NCI-H510A (cell line): ENCODE data around the gene OVCA2.
A peak's percentile ranks its signal among the peaks of the same experiment; 100 is the strongest.

Source experiments
- DNase-seq: peaks from one replicate; lab custom pipeline; 2025; lab: John Stamatoyannopoulos, UW

OVCA2 gene

DNA sequence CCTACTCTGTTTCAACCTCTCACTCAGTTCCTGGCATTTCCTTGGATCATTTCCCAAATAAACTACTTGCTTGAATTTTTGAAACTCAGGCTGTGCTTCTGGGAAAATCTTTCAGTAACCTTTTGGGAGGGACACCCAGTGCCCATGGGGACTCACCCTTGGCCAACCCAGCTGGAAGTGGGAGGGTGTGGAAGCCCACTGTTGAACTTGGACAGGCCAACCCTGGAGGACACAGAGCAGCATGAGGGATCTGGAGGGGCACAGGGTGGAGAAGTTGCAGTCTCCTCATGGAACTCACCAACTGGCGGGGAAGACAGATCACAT, 27.9 kb upstream of the OVCA2 start:
- DNase-seq: no peak

DNA sequence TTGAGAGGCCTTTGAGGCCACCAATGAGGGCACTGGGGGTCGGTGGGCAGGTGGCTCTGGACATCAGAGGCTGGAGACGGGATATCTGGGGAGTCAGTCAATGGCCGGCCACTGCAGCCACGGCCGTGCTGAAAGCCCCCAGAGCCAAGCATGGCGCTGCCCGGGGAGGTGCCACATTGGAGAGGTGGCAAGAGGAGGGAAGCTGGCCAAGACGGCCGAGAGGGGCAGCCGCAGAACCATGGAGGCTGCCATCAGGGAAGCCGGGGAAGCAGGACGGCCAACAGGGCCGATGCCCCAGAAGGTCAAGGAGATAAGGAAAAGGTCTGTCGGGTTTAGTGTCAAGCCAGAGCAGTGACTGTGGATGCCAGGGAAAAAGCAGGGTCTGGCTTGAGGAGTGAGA, 26.5 kb upstream of the OVCA2 start:
- DNase-seq: no peak

GRCh38 chr17:2016494-2016893, 25.3 kb upstream of the OVCA2 start:
- no peak for DNase-seq

GRCh38 chr17:2017274-2017941, 24.4 kb upstream of the OVCA2 start:
- no peak for DNase-seq

DNA sequence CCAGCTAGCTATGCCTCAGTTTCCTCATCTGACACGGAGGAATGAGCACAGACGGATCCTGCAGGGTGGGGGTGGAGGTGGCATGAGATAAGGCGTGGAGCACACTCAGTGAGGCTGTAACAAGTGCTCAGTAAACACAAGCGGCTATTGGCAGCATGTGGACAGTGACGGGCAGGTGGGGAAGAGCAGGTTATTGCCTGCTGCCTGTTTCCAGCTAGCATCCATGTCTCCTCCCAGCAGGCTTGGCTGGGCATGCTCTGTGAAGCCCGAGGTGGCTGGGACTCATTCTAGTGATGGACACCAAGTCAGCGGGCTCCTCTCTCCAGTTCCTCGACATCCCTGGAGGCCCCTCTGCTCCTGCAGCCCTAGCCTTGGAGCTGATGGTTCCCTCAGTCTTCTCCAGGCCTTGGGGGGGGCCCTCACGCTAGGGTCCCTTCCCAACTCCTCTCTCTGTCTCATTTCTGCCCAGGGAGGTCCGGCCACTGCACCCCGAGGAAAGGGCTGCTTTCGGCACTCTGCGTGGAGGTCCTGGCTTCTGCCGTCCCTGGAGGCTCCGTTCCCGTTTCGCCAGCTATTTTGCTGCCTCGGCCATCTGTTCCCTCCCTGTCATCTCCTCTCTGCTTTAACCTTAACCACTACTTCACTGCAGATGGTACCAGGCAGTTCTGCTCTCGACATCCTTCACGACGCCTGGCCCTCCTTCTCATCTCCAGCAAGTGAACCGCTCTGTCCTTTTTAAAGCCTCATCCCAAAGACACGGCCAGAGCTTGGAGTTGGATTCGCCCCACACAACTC, 22.9 kb upstream of the OVCA2 start:
- peak; percentile 67 for DNase-seq

DNA sequence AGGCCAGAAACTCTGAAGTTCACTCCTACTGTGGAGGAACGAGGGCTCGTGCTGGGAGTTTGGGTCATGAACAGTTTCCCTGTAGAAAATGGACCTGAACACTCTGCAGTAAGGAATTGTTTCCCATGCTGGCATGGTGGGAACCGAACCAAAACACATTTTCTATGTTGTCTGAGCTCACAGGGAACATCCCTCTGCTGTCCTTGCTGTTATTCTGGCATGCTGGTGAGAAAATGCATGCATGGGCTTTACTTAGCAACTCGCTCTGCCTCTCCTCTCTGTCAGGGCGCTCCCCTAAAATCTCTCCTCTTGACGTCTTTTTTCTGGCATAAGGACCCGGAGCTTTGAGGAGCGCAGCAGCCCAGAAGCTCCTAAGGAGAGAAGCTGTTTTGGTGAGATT, 22.1 kb upstream of the OVCA2 start:
- DNase-seq: no peak

- DNase-seq: no peak
These were observed 21.1 kb upstream of the OVCA2 start for GRCh38 chr17:2020721-2021120.

GRCh38 chr17:2022647-2023240, 19.1 kb upstream of the OVCA2 start:
- DNase-seq: no peak

- no peak for DNase-seq
These were observed 18.6 kb upstream of the OVCA2 start for GRCh38 chr17:2023256-2023655.

- no peak for DNase-seq
These were observed 17.9 kb upstream of the OVCA2 start for GRCh38 chr17:2023692-2024571.

GRCh38 chr17:2024572-2025219, 17.1 kb upstream of the OVCA2 start:
- no peak for DNase-seq

DNA sequence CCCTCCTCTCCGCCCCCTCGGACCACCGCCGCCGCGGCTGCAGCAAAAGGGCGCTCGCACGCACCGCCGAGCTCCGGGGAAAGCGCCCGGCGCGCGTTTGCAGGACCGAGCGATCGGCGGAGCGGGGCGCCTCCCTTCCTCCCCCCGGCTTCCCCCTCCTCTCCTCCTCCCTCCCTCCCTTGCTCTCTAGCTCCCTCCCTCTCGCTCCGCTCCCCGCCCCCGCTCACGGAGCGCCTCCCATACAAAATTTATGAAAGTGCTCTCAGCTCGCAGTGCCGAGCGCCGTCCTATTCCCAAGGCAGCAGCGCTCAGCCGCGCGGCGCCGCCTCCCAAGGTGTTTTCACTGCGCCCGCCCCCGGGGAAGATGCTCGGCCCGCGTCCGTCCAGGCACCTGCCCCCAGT, 16.6 kb upstream of the OVCA2 start, which contains the start of gene RTN4RL1:
Gene RTN4RL1, minus strand, starts transcription at position 115 of the 402 bp plus-strand sequence. CDS start 469 bp downstream, outside the sequence.
- DNase-seq: peak; percentile 46

GRCh38 chr17:2025622-2026309, 16.1 kb upstream of the OVCA2 start:
- no peak for DNase-seq

DNA sequence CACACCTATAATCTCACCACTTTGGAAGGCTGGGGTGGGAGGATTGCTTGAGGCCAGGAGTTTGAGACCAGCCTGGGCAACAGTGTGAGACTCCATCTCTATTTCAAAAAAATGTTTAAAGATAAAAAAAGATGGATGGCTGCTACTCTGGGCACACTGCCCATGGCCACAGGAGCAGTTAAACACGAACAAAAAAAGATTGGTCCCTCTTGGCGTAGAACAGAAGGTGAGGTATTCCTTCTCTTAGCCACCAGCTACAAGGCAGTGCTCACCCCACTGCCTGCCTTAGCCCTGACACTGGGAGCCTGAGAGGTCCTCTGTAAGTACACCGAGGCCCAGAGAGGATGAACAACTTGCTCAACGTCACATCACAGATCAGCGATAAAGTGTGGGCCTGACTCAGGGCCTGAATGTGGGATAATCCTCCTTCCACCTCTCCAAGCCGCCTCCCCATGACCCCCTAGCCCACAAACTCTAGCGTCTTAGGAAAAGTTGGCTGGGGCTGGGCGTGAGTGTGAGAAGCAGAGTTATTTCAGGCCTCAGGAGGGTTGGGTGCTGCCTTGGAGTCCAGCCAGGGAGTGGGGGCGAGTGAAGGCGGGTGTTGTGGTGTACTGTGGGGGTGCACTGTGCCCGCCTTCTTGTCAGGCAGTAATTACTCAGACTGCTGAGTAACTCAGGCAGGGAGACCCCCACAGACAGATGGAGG, 14.1 kb upstream of the OVCA2 start:
- DNase-seq: no peak

GRCh38 chr17:2028234-2028614, 13.6 kb upstream of the OVCA2 start:
- no peak for DNase-seq

DNA sequence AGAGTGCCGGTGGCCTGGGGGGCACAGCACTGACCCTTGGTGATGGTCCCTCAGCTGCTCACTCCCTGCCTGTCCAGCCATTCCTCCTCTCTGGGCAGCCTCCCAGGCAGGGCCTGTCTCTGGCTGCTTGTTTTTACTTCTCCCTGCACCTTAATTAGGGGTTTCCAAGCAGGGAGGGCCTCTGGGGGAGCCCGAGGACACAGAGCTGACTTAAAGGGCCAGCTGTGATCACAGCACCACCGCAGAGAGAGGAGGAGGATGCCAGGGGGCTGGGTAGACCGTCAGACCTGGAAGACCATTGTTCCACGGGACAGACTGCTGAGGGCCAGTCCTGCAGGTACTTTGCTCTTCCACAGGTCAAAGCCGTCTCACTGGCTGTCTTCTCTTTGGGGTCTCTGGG, 13.1 kb upstream of the OVCA2 start:
- DNase-seq: no peak

- DNase-seq: peak; percentile 51
These were observed 11.7 kb upstream of the OVCA2 start, which contains the start of gene DPH1 for GRCh38 chr17:2029911-2030778. Gene DPH1 (plus strand): TSS chr17:2030153. CDS start chr17:2030170, 17 bp downstream.

DNA sequence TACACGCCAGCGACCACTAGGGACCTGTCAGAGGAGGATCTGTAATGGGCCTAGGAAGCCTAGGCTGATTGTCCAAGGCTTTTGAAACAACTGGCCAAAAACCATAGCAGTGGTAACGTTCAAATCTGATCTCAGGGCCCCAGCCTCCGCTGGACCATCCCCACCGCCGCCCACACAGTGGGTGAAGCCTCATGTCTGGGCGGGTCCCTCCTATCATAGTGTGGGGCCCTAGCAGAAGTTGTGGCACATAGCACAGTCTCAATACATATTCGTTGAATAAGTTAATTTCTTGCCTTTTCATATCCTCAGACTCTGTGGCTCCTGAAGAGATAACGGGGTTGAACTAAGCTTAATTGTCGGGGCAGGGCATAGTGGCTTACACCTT, 11.1 kb upstream of the OVCA2 start:
- DNase-seq: no peak

DNA sequence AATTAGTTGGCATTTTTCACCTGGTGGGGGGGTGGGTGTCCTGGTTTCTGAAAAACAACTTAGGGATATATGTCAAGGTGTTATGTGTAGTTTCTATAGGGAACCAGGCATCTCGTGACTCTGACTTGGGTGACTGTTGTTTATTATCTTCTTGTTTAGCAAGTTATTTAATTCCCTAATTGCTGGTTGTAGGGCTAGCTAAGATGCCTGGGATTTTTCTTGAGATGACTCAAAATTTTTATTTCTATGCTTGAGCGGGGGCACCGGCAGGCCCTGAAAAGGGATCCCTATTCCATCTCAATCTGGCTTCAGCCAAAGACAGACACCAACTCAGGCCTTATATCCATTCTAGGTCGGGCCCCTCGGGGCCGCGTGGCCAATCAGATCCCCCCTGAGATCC, 8.7 kb upstream of the OVCA2 start:
- no peak for DNase-seq

- DNase-seq: no peak
These were observed 7.7 kb upstream of the OVCA2 start for GRCh38 chr17:2034157-2034556.
